Activated gamma-delta T cell treated with Interleukin-2 at 50 U/mL for 16 hours (primary cell): Measurements from ENCODE around the gene MRPL43.

Experiments
- DNase-seq: peaks from one replicate; pipeline ENCODE4 v3.0.0-alpha.2; 2020

MRPL43 gene

GRCh38 chr10:101018600-101019439, 31.5 kb upstream of the MRPL43 start:
- DNase-seq = peak; percentile 71

- no peak for DNase-seq
Observed at GRCh38 chr10:101018118-101018599, 30.9 kb upstream of the MRPL43 start.

- no peak for DNase-seq
Observed at GRCh38 chr10:101016814-101017213, 29.5 kb upstream of the MRPL43 start.

- DNase-seq = no peak
Observed at GRCh38 chr10:101015582-101015973, 28.3 kb upstream of the MRPL43 start.

GRCh38 chr10:101014966-101015581, 27.8 kb upstream of the MRPL43 start:
- no peak for DNase-seq

- peak; percentile 76 for DNase-seq
Observed at GRCh38 chr10:101014230-101014884, 27.1 kb upstream of the MRPL43 start.

- no peak for DNase-seq
Observed at GRCh38 chr10:101013365-101013825, 26.1 kb upstream of the MRPL43 start.

- peak; percentile 69 for DNase-seq
Observed at GRCh38 chr10:101012525-101013364, 25.4 kb upstream of the MRPL43 start.

GRCh38 chr10:101011517-101012423, 24.5 kb upstream of the MRPL43 start:
- DNase-seq = no peak

- no peak for DNase-seq
Observed at GRCh38 chr10:101010329-101010728, 23.0 kb upstream of the MRPL43 start.

GRCh38 chr10:101008823-101009423, 21.6 kb upstream of the MRPL43 start:
- no peak for DNase-seq

GRCh38 chr10:101007915-101008822, 20.9 kb upstream of the MRPL43 start:
- DNase-seq = no peak

- no peak for DNase-seq
Observed at GRCh38 chr10:101007099-101007711, 19.9 kb upstream of the MRPL43 start.

GRCh38 chr10:101006593-101007098, 19.3 kb upstream of the MRPL43 start:
- no peak for DNase-seq

- no peak for DNase-seq
Observed at GRCh38 chr10:101005869-101006567, 18.7 kb upstream of the MRPL43 start.

- no peak for DNase-seq
Observed at GRCh38 chr10:101005361-101005760, 18.1 kb upstream of the MRPL43 start.

GRCh38 chr10:101003639-101004206, 16.4 kb upstream of the MRPL43 start:
- no peak for DNase-seq

- DNase-seq = no peak
Observed at GRCh38 chr10:101002456-101002855, 15.2 kb upstream of the MRPL43 start.
